ENCODE data around the gene ADARB2. TPM values are rescaled to one million over a fixed set of nuclear protein-coding genes. Genes with fewer than 3 reads are reported as not detected.

Gene ADARB2
- total and polyA plus RNA-seq, 3 donors from 2014 or later, result 8.5 to 13.0 (median 10.4) TPM

- 79 to 88% methylated on average over 13 of the region's 13 CpGs for WGBS, 2 donors
- no peaks in the 10 kb centered on the region for H3K4me1 ChIP-seq
- TF ChIP-seq POLR2A (IDR thresholded peaks at IDR 0.05) (no peak), CTCF (IDR thresholded peaks at IDR 0.05) (no peak)
- H3K36me3 ChIP-seq (ENCODE audit: low read depth, missing control alignments), result no peaks in the 10 kb centered on the region
- DNase-seq, result no peak
- no peak overlapping the region for H3K4me3 ChIP-seq
- intact Hi-C loops (cut with DNase I; ENCODE audit: low total_unique reads), result no loop called here
- H3K27ac ChIP-seq, result no peak overlapping the region
- H3K9me3 ChIP-seq, result no peaks in the 10 kb centered on the region
- H3K27me3 ChIP-seq, result no peaks in the 10 kb centered on the region
These were observed 106.0 kb downstream of the ADARB2 start for GRCh38 chr10:1631282-1631681.

- intact Hi-C loops (cut with DNase I; ENCODE audit: low total_unique reads), result no loop called here
- 80 to 84% methylated on average over 6 of the region's 6 CpGs for WGBS, 2 donors
- H3K36me3 ChIP-seq (ENCODE audit: low read depth, missing control alignments), result no peaks in the 10 kb centered on the region
These were observed 107.0 kb downstream of the ADARB2 start for GRCh38 chr10:1630304-1630703.

GRCh38 chr10:1629326-1630198, 107.8 kb downstream of the ADARB2 start:
- H3K36me3 ChIP-seq (ENCODE audit: low read depth, missing control alignments), result no peaks in the 10 kb centered on the region
- 63 to 75% methylated on average over 18 of the region's 18 CpGs for WGBS, 2 donors
- DNase-seq, result no peak
- no peak overlapping the region for H3K27ac ChIP-seq
- no peaks in the 10 kb centered on the region for H3K4me1 ChIP-seq
- TF ChIP-seq POLR2A (IDR thresholded peaks at IDR 0.05) (no peak), CTCF (IDR thresholded peaks at IDR 0.05) (no peak)
- no peaks in the 10 kb centered on the region for H3K9me3 ChIP-seq
- no peaks in the 10 kb centered on the region for H3K27me3 ChIP-seq
- H3K4me3 ChIP-seq, result no peak overlapping the region
- intact Hi-C loops (cut with DNase I; ENCODE audit: low total_unique reads), result no loop called here

More at GRCh38 chr10:1630304-1630703, 107.0 kb downstream of the ADARB2 start:
- H3K9me3 ChIP-seq, result no peaks in the 10 kb centered on the region
- no peak for DNase-seq
- no peaks in the 10 kb centered on the region for H3K27me3 ChIP-seq
- H3K4me1 ChIP-seq, result no peaks in the 10 kb centered on the region
- TF ChIP-seq POLR2A (IDR thresholded peaks at IDR 0.05) (no peak), CTCF (IDR thresholded peaks at IDR 0.05) (no peak)
- no peak overlapping the region for H3K27ac ChIP-seq
- H3K4me3 ChIP-seq, result no peak overlapping the region

- intact Hi-C loops (cut with DNase I; ENCODE audit: low total_unique reads), result no loop called here
- no peak overlapping the region for H3K27ac ChIP-seq
- H3K4me1 ChIP-seq, result no peaks in the 10 kb centered on the region
- DNase-seq, result no peak
- TF ChIP-seq POLR2A (IDR thresholded peaks at IDR 0.05) (no peak), CTCF (IDR thresholded peaks at IDR 0.05) (no peak)
- no peaks in the 10 kb centered on the region for H3K36me3 ChIP-seq (ENCODE audit: low read depth, missing control alignments)
- 82 to 88% methylated on average over 13 to 14 of the region's 14 CpGs for WGBS, 2 donors
- H3K4me3 ChIP-seq, result no peak overlapping the region
- H3K9me3 ChIP-seq, result no peaks in the 10 kb centered on the region
- no peaks in the 10 kb centered on the region for H3K27me3 ChIP-seq
These were observed 108.6 kb downstream of the ADARB2 start for GRCh38 chr10:1628757-1629156.

GRCh38 chr10:1627945-1628344, 109.4 kb downstream of the ADARB2 start:
- DNase-seq, result no peak
- Histone ChIP-seq H3K27me3 (no peaks in the 10 kb centered on the region), H3K36me3 (ENCODE audit: low read depth, missing control alignments) (no peaks in the 10 kb centered on the region), H3K27ac (no peak overlapping the region), H3K4me1 (no peaks in the 10 kb centered on the region), H3K9me3 (no peaks in the 10 kb centered on the region), H3K4me3 (no peak overlapping the region)
- intact Hi-C loops (cut with DNase I; ENCODE audit: low total_unique reads), result no loop called here
- TF ChIP-seq POLR2A (IDR thresholded peaks at IDR 0.05) (no peak), CTCF (IDR thresholded peaks at IDR 0.05) (no peak)
- WGBS, 2 donors, result 77 to 78% methylated on average over 13 to 14 of the region's 14 CpGs

Data from testis (tissue), 3 donors.